HepG2 (cell line): Measurements from ENCODE around the gene GLRX2. TPM values are rescaled to one million over a fixed set of nuclear protein-coding genes. Genes with fewer than 3 reads are reported as not detected.

Source experiments
- BRCA1 ChIP-seq: sonication (generic); formaldehyde crosslinking; IDR thresholded peaks from 2 replicates; pipeline ENCODE4 v1.4.0; 2020; ENCODE audit warnings: missing genetic modification reagents
- CCDC6 ChIP-seq: sonication (generic); formaldehyde crosslinking; IDR thresholded peaks from 2 replicates; pipeline ENCODE4 v1.8.1; 2022; ENCODE audit warnings: mild to moderate bottlenecking, missing genetic modification reagents, moderate library complexity
- EED ChIP-seq: sonication (generic); formaldehyde crosslinking; IDR thresholded peaks from 2 replicates; pipeline ENCODE4 v1.5.0; 2020; ENCODE audit warnings: mild to moderate bottlenecking, missing genetic modification reagents
- GATAD2A ChIP-seq: IDR thresholded peaks from 2 replicates; pipeline ENCODE4 v1.6.1; 2016
- HNF4G ChIP-seq, 2 experiments: sonication (generic) in 1 of 2; formaldehyde crosslinking in 1 of 2; IDR thresholded peaks; 2 replicates each; pipeline versions ENCODE4 v1.4.0 to v1.6.1; 2011 to 2020; ENCODE audit warnings: borderline replicate concordance in 2 of 2, low read depth in 2 of 2, mild to moderate bottlenecking in 2 of 2, low read length in 1 of 2, missing genetic modification reagents in 1 of 2, moderate library complexity in 1 of 2
- HOXA5 ChIP-seq: sonication (generic); formaldehyde crosslinking; IDR thresholded peaks from 2 replicates; pipeline ENCODE4 v1.4.0; 2020; ENCODE audit warnings: missing genetic modification reagents
- HOXA7 ChIP-seq: sonication (generic); formaldehyde crosslinking; IDR thresholded peaks from 2 replicates; pipeline ENCODE4 v1.8.1; 2022; ENCODE audit warnings: mild to moderate bottlenecking, missing genetic modification reagents, moderate library complexity
- IKZF4 ChIP-seq: sonication (generic); formaldehyde crosslinking; IDR thresholded peaks from 2 replicates; pipeline ENCODE4 v1.5.1; 2020; ENCODE audit warnings: borderline replicate concordance, mild to moderate bottlenecking, low read depth, missing genetic modification reagents; ENCODE audit errors: not compliant biosample characterization
- IRF2 ChIP-seq: IDR thresholded peaks from 2 replicates; pipeline ENCODE4 v1.6.1; 2018; ENCODE audit warnings: missing genetic modification reagents, missing compliant biosample characterization
- LBX2 ChIP-seq: sonication (generic); formaldehyde crosslinking; IDR thresholded peaks from 2 replicates; pipeline ENCODE4 v1.5.0; 2020; ENCODE audit warnings: missing genetic modification reagents, mild to moderate bottlenecking, borderline replicate concordance
- NCOA2 ChIP-seq: sonication (generic); formaldehyde crosslinking; IDR thresholded peaks from 2 replicates; pipeline ENCODE4 v1.8.0; 2022; ENCODE audit warnings: inconsistent platforms
- NFRKB ChIP-seq: fragments of 450-650 bp; IDR thresholded peaks from 2 replicates; pipeline ENCODE4 v1.6.1; 2017
- PCBP2 ChIP-seq: fragments of 200-400 bp; formaldehyde crosslinking; optimal IDR thresholded peaks from 2 replicates; pipeline ENCODE3; 2018; ENCODE audit warnings: low read length, low read depth; ENCODE audit not compliant: poor library complexity, severe bottlenecking
- PLRG1 ChIP-seq: fragments of 450-650 bp; conservative IDR thresholded peaks from 2 replicates; pipeline ENCODE4 v1.6.1; 2016
- POGZ ChIP-seq: sonication (generic); formaldehyde crosslinking; IDR thresholded peaks from 2 replicates; pipeline ENCODE4 v1.4.0; 2020; ENCODE audit warnings: mild to moderate bottlenecking, missing genetic modification reagents
- RBFOX2 ChIP-seq: fragments of 200-400 bp; formaldehyde crosslinking; IDR thresholded peaks from 2 replicates; pipeline ENCODE4 v1.6.1; 2017; ENCODE audit warnings: low read depth, mild to moderate bottlenecking, low read length
- SAP130 ChIP-seq: IDR thresholded peaks from 2 replicates; pipeline ENCODE4 v1.6.1; 2016; ENCODE audit warnings: low read depth
- SP140L ChIP-seq: sonication (generic); formaldehyde crosslinking; IDR thresholded peaks from 2 replicates; pipeline ENCODE4 v1.4.0; 2020; ENCODE audit warnings: missing genetic modification reagents, borderline replicate concordance
- TBL1XR1 ChIP-seq: fragments of 150-350 bp; IDR thresholded peaks from 2 replicates; pipeline ENCODE4 v1.6.1; 2014; ENCODE audit warnings: borderline replicate concordance, low read length; ENCODE audit not compliant: partially characterized antibody
- TBP ChIP-seq: sonication (generic); formaldehyde crosslinking; IDR thresholded peaks from 2 replicates; pipeline ENCODE4 v1.5.0; 2020; ENCODE audit warnings: missing genetic modification reagents
- ZBTB39 ChIP-seq: sonication (generic); formaldehyde crosslinking; IDR thresholded peaks from 2 replicates; pipeline ENCODE4 v1.5.0; 2020; ENCODE audit warnings: missing genetic modification reagents
- ZBTB7B ChIP-seq: sonication (generic); formaldehyde crosslinking; IDR thresholded peaks from 2 replicates; pipeline ENCODE4 v1.4.0; 2020; ENCODE audit warnings: missing genetic modification reagents
- ZNF281 ChIP-seq: sonication (generic); formaldehyde crosslinking; IDR thresholded peaks from 2 replicates; pipeline ENCODE4 v1.4.0; 2020; ENCODE audit warnings: missing genetic modification reagents, borderline replicate concordance
- polyA plus RNA-seq, 8 experiments: library from polyadenylated mRNA; depleted of rRNA in 3 of 8; stranded (reverse) in 7 of 8; unstranded in 1 of 8; fragments of >200 nt; fragmentation: Illumina TruSeq in 4 of 8; extraction: Trizol in 4 of 8; gene quantifications; 2 replicates each; pipeline versions ENCODE4 v1.2.1 to v1.2.3, GENCODE V29; 2011 to 2016; ENCODE audit warnings: low read depth in 4 of 8, missing spikeins in 1 of 8, mixed read lengths in 1 of 8; ENCODE audit not compliant: insufficient read depth in 1 of 8
- total RNA-seq, 5 experiments: library from RNA; depleted of rRNA; stranded (reverse); fragments of >200 nt; fragmentation: Illumina TruSeq; extraction: Trizol; gene quantifications; 2 replicates each; pipeline ENCODE4 v1.2.3, GENCODE V29; 2016; ENCODE audit warnings: low read depth in 1 of 5
- TF ChIP-seq, protein P1 (sequence below): sonication (generic); formaldehyde crosslinking; IDR thresholded peaks from 2 replicates; pipeline ENCODE4 v1.4.0; 2020; ENCODE audit warnings: mild to moderate bottlenecking, low read depth, missing genetic modification reagents

The GLRX2 gene
- total and polyA plus RNA-seq, 2 of the 13 experiments (the other 11 are each of a cell fraction or from before 2014, with no cell fraction given) = 11.9 to 39.0 TPM

GRCh38 chr1:193115629-193116227 is 10.5 kb upstream of the GLRX2 start (continued):
- no peak for TF ChIP-seq BRCA1
- TF ChIP-seq HOXA5 (CRISPR knock-in tag) = no peak
- no peak for TF ChIP-seq CCDC6
- no peak for TF ChIP-seq TBL1XR1
- no peak for TF ChIP-seq TBP (CRISPR knock-in tag)
- TF ChIP-seq ZNF281 (CRISPR knock-in tag) = peak; percentile 66; the same call in 1 of the 2 replicates
- no peak; the same call in 1 of the 2 replicates for TF ChIP-seq GATAD2A (CRISPR knock-in tag)
- peak; percentile 31; the same call in 1 of the 2 replicates for TF ChIP-seq RBFOX2
- no peak for TF ChIP-seq ZBTB39 (CRISPR knock-in tag)
- TF ChIP-seq, protein P1, sequence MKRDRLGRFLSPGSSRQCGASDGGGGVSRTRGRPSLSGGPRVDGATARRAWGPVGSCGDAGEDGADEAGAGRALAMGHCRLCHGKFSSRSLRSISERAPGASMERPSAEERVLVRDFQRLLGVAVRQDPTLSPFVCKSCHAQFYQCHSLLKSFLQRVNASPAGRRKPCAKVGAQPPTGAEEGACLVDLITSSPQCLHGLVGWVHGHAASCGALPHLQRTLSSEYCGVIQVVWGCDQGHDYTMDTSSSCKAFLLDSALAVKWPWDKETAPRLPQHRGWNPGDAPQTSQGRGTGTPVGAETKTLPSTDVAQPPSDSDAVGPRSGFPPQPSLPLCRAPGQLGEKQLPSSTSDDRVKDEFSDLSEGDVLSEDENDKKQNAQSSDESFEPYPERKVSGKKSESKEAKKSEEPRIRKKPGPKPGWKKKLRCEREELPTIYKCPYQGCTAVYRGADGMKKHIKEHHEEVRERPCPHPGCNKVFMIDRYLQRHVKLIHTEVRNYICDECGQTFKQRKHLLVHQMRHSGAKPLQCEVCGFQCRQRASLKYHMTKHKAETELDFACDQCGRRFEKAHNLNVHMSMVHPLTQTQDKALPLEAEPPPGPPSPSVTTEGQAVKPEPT (CRISPR knock-in tag) = no peak
- TF ChIP-seq NCOA2 (CRISPR knock-in tag) = peak; percentile 26; the same call in 1 of the 2 replicates
- TF ChIP-seq SAP130 (CRISPR knock-in tag) = peak; percentile 59; the same call in 1 of the 2 replicates
- TF ChIP-seq HOXA7 (CRISPR knock-in tag) = no peak
- TF ChIP-seq SP140L (CRISPR knock-in tag) = no peak
- TF ChIP-seq POGZ (CRISPR knock-in tag) = 0 out of 2 replicates have a peak, but pooled peaks have one; percentile 45
- TF ChIP-seq PCBP2 = no peak
- no peak for TF ChIP-seq LBX2 (CRISPR knock-in tag)
- TF ChIP-seq IKZF4 = no peak
- no peak for TF ChIP-seq EED (CRISPR knock-in tag)
- TF ChIP-seq ZBTB7B = 0 out of 2 replicates have a peak, but pooled peaks have one; percentile 20
- TF ChIP-seq NFRKB = no peak
- TF ChIP-seq PLRG1 = no peak
- no peak; the same call in 1 of the 2 replicates for TF ChIP-seq IRF2 (CRISPR knock-in tag)
- peak; percentile 73 for TF ChIP-seq HNF4G (IDR thresholded peaks at IDR 0.05; ENCODE audit: borderline replicate concordance, low read depth, low read length)
- no peak for TF ChIP-seq HNF4G (CRISPR knock-in tag; IDR thresholded peaks at IDR 0.05; ENCODE audit: borderline replicate concordance, low read depth)
